Hepatocyte (in vitro differentiated cells): ENCODE data around the gene CDK14. TPM values are rescaled to one million over a fixed set of nuclear protein-coding genes. Genes with fewer than 3 reads are reported as not detected.

ENCODE experiments used
- DNase-seq: peaks from one replicate; pipeline ENCODE4 v3.0.0-alpha.2; 2016; ENCODE audit warnings: low spot score
- H2AFZ ChIP-seq: fragments of 200-600 bp; sonication (generic); 2 replicates; pipeline ENCODE4 v1.6.0; 2016; ENCODE audit warnings: antibody characterized with exemption, mild to moderate bottlenecking
- H3K27ac ChIP-seq: fragments of 200-600 bp; sonication (generic); 2 replicates; pipeline ENCODE4 v1.5.1; 2016; ENCODE audit warnings: mild to moderate bottlenecking
- H3K27me3 ChIP-seq: fragments of 200-600 bp; sonication (generic); 2 replicates; pipeline ENCODE4 v1.6.1; 2016
- H3K36me3 ChIP-seq: fragments of 200-600 bp; sonication (generic); replicated peaks from 2 replicates; pipeline ENCODE4 v1.5.1; 2016; ENCODE audit warnings: low read depth; ENCODE audit not compliant: insufficient read depth
- H3K4me1 ChIP-seq: fragments of 200-600 bp; sonication (generic); 2 replicates; pipeline ENCODE4 v1.5.1; 2016; ENCODE audit warnings: mild to moderate bottlenecking, moderate library complexity; ENCODE audit not compliant: insufficient read depth
- H3K4me2 ChIP-seq: fragments of 200-600 bp; sonication (generic); 2 replicates; pipeline ENCODE4 v1.6.0; 2016
- H3K4me3 ChIP-seq: fragments of 200-600 bp; sonication (generic); 2 replicates; pipeline ENCODE4 v1.5.1; 2016; ENCODE audit warnings: mild to moderate bottlenecking
- H3K79me2 ChIP-seq: fragments of 200-600 bp; sonication (generic); 2 replicates; pipeline ENCODE4 v1.6.0; 2017; ENCODE audit warnings: mild to moderate bottlenecking
- H3K9me2 ChIP-seq: fragments of 200-600 bp; sonication (generic); replicated peaks from 2 replicates; pipeline ENCODE4 v1.6.0; 2017; ENCODE audit warnings: mild to moderate bottlenecking; ENCODE audit not compliant: insufficient read depth
- H3K9me3 ChIP-seq: fragments of 200-600 bp; sonication (generic); 2 replicates; pipeline ENCODE4 v1.5.1; 2016; ENCODE audit warnings: low read depth, mild to moderate bottlenecking
- H4K20me1 ChIP-seq: fragments of 200-600 bp; sonication (generic); 2 replicates; pipeline ENCODE4 v1.6.0; 2016; ENCODE audit warnings: mild to moderate bottlenecking; ENCODE audit not compliant: insufficient read depth, poor library complexity, severe bottlenecking
- CTCF ChIP-seq: fragments of 200-600 bp; sonication (generic); IDR thresholded peaks from 2 replicates; pipeline ENCODE4 v1.5.1; 2016; ENCODE audit warnings: antibody characterized with exemption, mild to moderate bottlenecking; ENCODE audit not compliant: poor library complexity
- EZH2 ChIP-seq: fragments of 200-600 bp; sonication (generic); IDR thresholded peaks from 2 replicates; pipeline ENCODE4 v1.6.1; 2016; ENCODE audit warnings: antibody characterized with exemption, mild to moderate bottlenecking, borderline replicate concordance
- EZH2phosphoT487 ChIP-seq: fragments of 200-600 bp; sonication (generic); IDR thresholded peaks from one replicate; pipeline ENCODE4 v1.6.1; 2018; ENCODE audit warnings: antibody characterized with exemption, mild to moderate bottlenecking, low read depth, moderate library complexity; ENCODE audit not compliant: unreplicated experiment, severe bottlenecking
- WGBS: methylation state at CpG from one replicate; pipeline ENCODE4 v1.1.6; 2016; ENCODE audit warnings: low lambda C conversion rate; ENCODE audit errors: missing lambda C conversion rate; 5-methylcytosine and 5-hydroxymethylcytosine counted together
- polyA plus RNA-seq: library from polyadenylated mRNA; unstranded; fragments of >200 nt; fragmentation: Nextera tagmentation; extraction: Ambion mirVana; gene quantifications from 2 replicates; pipeline ENCODE4 v1.2.1, GENCODE V29; 2016
- total RNA-seq: library from RNA; depleted of rRNA; stranded (reverse); fragments of >200 nt; gene quantifications from 2 replicates; pipeline ENCODE4 v1.2.3, GENCODE V29; 2014

Gene CDK14
- total and polyA plus RNA-seq, 2 experiments from 2014 or later = 8.6 to 23.5 TPM

- no peaks in the 10 kb centered on the region for H3K27me3 ChIP-seq
- TF ChIP-seq CTCF = no peak
- TF ChIP-seq EZH2phosphoT487 = no peak
Observed at GRCh38 chr7:91181949-91182348, 585.8 kb downstream of the CDK14 start.

GRCh38 chr7:91182819-91183764 lies 587.0 kb downstream of the CDK14 start:
- Histone ChIP-seq H3K9me3 (no peaks in the 10 kb centered on the region), H3K9me2 (no peaks in the 10 kb centered on the region), H3K27ac (no peak overlapping the region), H4K20me1 (no peaks in the 10 kb centered on the region), H3K36me3 (no peaks in the 10 kb centered on the region), H3K27me3 (no peaks in the 10 kb centered on the region), H2AFZ (no peak overlapping the region), H3K4me1 (no peaks in the 10 kb centered on the region), H3K4me2 (no peak overlapping the region), H3K79me2 (no peaks in the 10 kb centered on the region), H3K4me3 (no peak overlapping the region)
- WGBS = 78% methylated on average over 5 of the region's 5 CpGs
- DNase-seq = no peak
- no peak for TF ChIP-seq EZH2phosphoT487
- TF ChIP-seq CTCF = no peak
- no peak for TF ChIP-seq EZH2

More at GRCh38 chr7:91181949-91182348, 585.8 kb downstream of the CDK14 start:
- no peak overlapping the region for H2AFZ ChIP-seq
- no peak overlapping the region for H3K4me3 ChIP-seq
- H3K79me2 ChIP-seq = no peaks in the 10 kb centered on the region
- no peaks in the 10 kb centered on the region for H3K9me2 ChIP-seq
- H3K4me1 ChIP-seq = no peaks in the 10 kb centered on the region
- no peak overlapping the region for H3K27ac ChIP-seq
- no peaks in the 10 kb centered on the region for H3K36me3 ChIP-seq
- H4K20me1 ChIP-seq = no peaks in the 10 kb centered on the region
- H3K4me2 ChIP-seq = no peak overlapping the region
- H3K9me3 ChIP-seq = no peaks in the 10 kb centered on the region
- no peak for DNase-seq

- no peaks in the 10 kb centered on the region for H3K9me3 ChIP-seq
- TF ChIP-seq EZH2 (no peak), EZH2phosphoT487 (no peak), CTCF (no peak)
- no peak overlapping the region for H3K27ac ChIP-seq
- no peak overlapping the region for H3K4me3 ChIP-seq
- no peaks in the 10 kb centered on the region for H3K4me1 ChIP-seq
- H3K36me3 ChIP-seq = no peaks in the 10 kb centered on the region
- no peak overlapping the region for H3K4me2 ChIP-seq
- H3K79me2 ChIP-seq = no peaks in the 10 kb centered on the region
- no peak for DNase-seq
- H2AFZ ChIP-seq = no peak overlapping the region
- 96% methylated on average over 2 of the region's 2 CpGs for WGBS
- H3K27me3 ChIP-seq = no peaks in the 10 kb centered on the region
- H4K20me1 ChIP-seq = no peaks in the 10 kb centered on the region
- no peaks in the 10 kb centered on the region for H3K9me2 ChIP-seq
Observed at GRCh38 chr7:91185771-91186170, 589.6 kb downstream of the CDK14 start.
